ENCODE measurements around the gene TXNDC15. TPM values are rescaled to one million over a fixed set of nuclear protein-coding genes. Genes with fewer than 3 reads are reported as not detected.
A peak's percentile ranks its signal among the peaks of the same experiment; 100 is the strongest.
"Not testable (repeated sequence)": the region's sequence is repeated elsewhere in the genome, so short reads cannot be mapped to it uniquely, and the experiment has no call there.

TXNDC15 gene
- total RNA-seq, 1 experiment from 2014 or later = 19.5 TPM

DNA sequence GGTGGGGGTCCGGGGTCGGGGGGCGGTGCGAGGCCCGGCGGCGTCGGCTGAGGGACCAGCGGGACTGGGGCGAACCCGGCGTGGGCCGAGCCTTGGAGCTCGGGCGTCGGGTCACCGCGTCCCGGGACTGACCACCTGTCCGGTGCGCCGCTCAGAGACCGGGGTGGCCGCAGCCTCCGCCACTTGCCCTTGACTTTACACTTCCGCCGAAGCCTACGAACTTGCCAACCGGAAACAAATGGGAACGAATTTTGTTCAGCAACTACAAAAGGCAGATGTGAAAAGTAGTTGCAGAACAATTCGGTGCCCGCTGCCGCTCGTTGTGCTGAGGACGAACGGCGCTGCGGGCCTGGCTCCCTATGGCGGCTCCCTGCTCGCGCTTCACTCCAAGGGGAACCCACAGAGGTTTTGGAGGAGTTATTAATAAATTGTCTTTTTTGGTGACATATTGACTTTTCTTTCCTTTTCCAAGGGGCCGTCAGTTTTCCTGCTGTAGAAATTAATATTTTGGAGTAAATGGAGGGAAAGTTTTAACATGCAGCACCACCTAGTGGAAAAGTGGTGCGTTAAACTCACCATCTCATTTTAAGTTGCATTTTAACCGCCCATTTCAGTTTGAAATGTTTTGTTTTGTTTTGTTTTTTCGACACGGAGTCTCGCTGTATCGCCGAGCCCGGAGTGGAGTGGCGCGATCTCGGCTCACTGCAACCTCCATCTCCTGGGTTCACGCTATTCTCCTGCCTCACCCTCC lies 31.2 kb downstream of the TXNDC15 start:
- no peaks in the 10 kb centered on the region for H4K20me1 ChIP-seq (ENCODE audit: insufficient read depth)
- no TSS peak for BruUV-seq (replicated peaks)
- H3K79me2 ChIP-seq (ENCODE audit: low read depth) = peaks cover 14% of the 10 kb centered on the region
- POLR2A ChIA-PET (ENCODE audit: unreplicated experiment) = interaction anchor here (0.6 kb wide), 1 partner anchor 127 kb away, joined by 3 read pairs; no protein-coding TSS in a partner anchor
- peak overlapping the region; percentile 91 for H2AFZ ChIP-seq
- H3K27me3 ChIP-seq (ENCODE audit: insufficient read depth, low read depth) = no peaks in the 10 kb centered on the region
- H3K9me3 ChIP-seq (ENCODE audit: insufficient read depth, low read depth) = no peaks in the 10 kb centered on the region
- peak overlapping the region; percentile 86 for H3K27ac ChIP-seq
- peak in 1 of 2 experiments; percentile 49 for DNase-seq
- H3K4me3 ChIP-seq = peak overlapping the region; percentile 99
- CTCF ChIA-PET = interaction anchor here (0.5 to 1.5 kb wide), 4 partner anchors 53 to 363 kb away, joined by 5 to 15 read pairs (median 6); no protein-coding TSS in a partner anchor
- TF ChIP-seq, protein P1, sequence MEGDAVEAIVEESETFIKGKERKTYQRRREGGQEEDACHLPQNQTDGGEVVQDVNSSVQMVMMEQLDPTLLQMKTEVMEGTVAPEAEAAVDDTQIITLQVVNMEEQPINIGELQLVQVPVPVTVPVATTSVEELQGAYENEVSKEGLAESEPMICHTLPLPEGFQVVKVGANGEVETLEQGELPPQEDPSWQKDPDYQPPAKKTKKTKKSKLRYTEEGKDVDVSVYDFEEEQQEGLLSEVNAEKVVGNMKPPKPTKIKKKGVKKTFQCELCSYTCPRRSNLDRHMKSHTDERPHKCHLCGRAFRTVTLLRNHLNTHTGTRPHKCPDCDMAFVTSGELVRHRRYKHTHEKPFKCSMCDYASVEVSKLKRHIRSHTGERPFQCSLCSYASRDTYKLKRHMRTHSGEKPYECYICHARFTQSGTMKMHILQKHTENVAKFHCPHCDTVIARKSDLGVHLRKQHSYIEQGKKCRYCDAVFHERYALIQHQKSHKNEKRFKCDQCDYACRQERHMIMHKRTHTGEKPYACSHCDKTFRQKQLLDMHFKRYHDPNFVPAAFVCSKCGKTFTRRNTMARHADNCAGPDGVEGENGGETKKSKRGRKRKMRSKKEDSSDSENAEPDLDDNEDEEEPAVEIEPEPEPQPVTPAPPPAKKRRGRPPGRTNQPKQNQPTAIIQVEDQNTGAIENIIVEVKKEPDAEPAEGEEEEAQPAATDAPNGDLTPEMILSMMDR (conservative IDR thresholded peaks at IDR 0.05) = peak; percentile 90
- TF ChIP-seq EZH2 (IDR thresholded peaks at IDR 0.05; ENCODE audit: low read depth) = no peak
- peaks cover 13% of the 10 kb centered on the region for H3F3A ChIP-seq (ENCODE audit: insufficient read depth, low read depth)
- 0 out of 2 replicates have a peak, but pooled peaks cover 5% of the 10 kb centered on the region for H3K36me3 ChIP-seq (ENCODE audit: low read depth)
- H3K4me2 ChIP-seq = peak overlapping the region; percentile 92
- no peaks in the 10 kb centered on the region for H3K9me2 ChIP-seq (ENCODE audit: insufficient read depth)
- intact Hi-C loops (cut with micrococcal nuclease; ENCODE audit: unreplicated experiment) = loop anchor here (1.0 to 10.0 kb wide), 4 partner anchors 31 to 601 kb away; partner anchors contain the start of genes CAMLG and TXNDC15
- peaks cover 7% of the 10 kb centered on the region; the same call in 1 of the 2 replicates for H3K4me1 ChIP-seq (replicated peaks; ENCODE audit: insufficient read depth)

DNA sequence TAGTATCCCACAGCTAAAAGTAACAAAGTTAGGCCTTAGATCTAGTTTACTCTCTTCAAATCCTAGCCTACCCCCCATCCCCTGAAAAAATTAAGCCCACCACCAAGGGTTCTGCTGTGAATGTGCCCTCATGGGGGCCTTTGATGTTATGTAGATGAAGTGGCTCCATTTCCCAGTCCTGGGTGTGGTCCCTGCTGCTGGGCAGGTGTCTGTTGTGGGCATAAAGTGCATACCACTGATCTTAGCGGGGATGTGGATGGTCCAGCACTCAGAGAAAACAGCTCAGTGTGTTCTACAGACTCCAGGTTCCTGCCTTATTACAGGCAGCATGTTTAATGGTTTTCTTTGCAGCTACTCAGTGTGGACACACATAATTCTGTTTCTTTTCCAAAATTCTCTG lies 32.6 kb downstream of the TXNDC15 start:
- Histone ChIP-seq H3K79me2 (ENCODE audit: low read depth) (peaks cover 14% of the 10 kb centered on the region), H3F3A (ENCODE audit: insufficient read depth, low read depth) (peaks cover 13% of the 10 kb centered on the region), H3K4me2 (peak overlapping the region; percentile 92; the same call in 1 of the 2 replicates), H3K36me3 (ENCODE audit: low read depth) (0 out of 2 replicates have a peak, but pooled peaks cover 5% of the 10 kb centered on the region), H4K20me1 (ENCODE audit: insufficient read depth) (no peaks in the 10 kb centered on the region), H2AFZ (no peak overlapping the region), H3K4me3 (no peak overlapping the region; the same call in 1 of the 2 replicates), H3K27me3 (ENCODE audit: insufficient read depth, low read depth) (no peaks in the 10 kb centered on the region), H3K4me1 (replicated peaks; ENCODE audit: insufficient read depth) (peaks cover 7% of the 10 kb centered on the region; the same call in 1 of the 2 replicates), H3K27ac (no peak overlapping the region), H3K9me3 (ENCODE audit: insufficient read depth, low read depth) (no peaks in the 10 kb centered on the region), H3K9me2 (ENCODE audit: insufficient read depth) (no peaks in the 10 kb centered on the region)
- DNase-seq = no peak
- intact Hi-C loops (cut with micrococcal nuclease; ENCODE audit: unreplicated experiment) = loop anchor here (10.0 kb wide), 2 partner anchors 312 to 602 kb away; no protein-coding TSS in a partner anchor
- no TSS peak for BruUV-seq (replicated peaks)
- ChIA-PET POLR2A (ENCODE audit: unreplicated experiment) (no interaction called here), CTCF (interaction anchor here (0.7 kb wide), 1 partner anchor 22 kb away, joined by 6 read pairs; no protein-coding TSS in a partner anchor)
- no peak for TF ChIP-seq EZH2 (IDR thresholded peaks at IDR 0.05; ENCODE audit: low read depth)
- TF ChIP-seq, protein P1 (conservative IDR thresholded peaks at IDR 0.05) = no peak

DNA sequence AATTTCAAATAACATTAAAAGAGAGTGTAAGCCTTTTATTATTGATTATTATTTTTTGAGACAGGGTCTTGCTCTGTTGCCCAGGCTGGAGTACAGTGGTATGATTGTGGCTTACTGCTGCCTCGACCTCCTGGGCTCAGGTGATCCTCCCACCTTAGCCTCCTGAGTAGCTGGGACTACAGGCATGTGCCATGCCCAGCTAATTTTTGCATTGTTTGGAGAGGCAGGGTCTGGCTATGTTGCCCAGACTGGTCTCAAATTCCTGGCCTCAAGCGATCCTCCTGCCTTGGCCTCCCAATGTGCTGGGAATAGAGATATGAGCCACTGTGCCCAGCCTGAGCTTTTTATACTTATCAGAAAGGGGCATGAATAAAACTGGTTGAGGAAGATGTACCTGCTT lies 36.6 kb downstream of the TXNDC15 start:
- CTCF ChIA-PET; H3K4me1 ChIP-seq (replicated peaks; ENCODE audit: insufficient read depth); H3F3A ChIP-seq (ENCODE audit: insufficient read depth, low read depth); H4K20me1 ChIP-seq (ENCODE audit: insufficient read depth); POLR2A ChIA-PET (ENCODE audit: unreplicated experiment); H3K4me3 ChIP-seq; H2AFZ ChIP-seq; BruUV-seq (replicated peaks); H3K27ac ChIP-seq; H3K27me3 ChIP-seq (ENCODE audit: insufficient read depth, low read depth); H3K36me3 ChIP-seq (ENCODE audit: low read depth); H3K4me2 ChIP-seq; H3K9me3 ChIP-seq (ENCODE audit: insufficient read depth, low read depth); DNase-seq; H3K9me2 ChIP-seq (ENCODE audit: insufficient read depth): not testable (repeated sequence)
- H3K79me2 ChIP-seq (ENCODE audit: low read depth) = peaks cover 14% of the 10 kb centered on the region
- intact Hi-C loops (cut with micrococcal nuclease; ENCODE audit: unreplicated experiment) = loop anchor here (10.0 kb wide), 1 partner anchor 424 kb away; no protein-coding TSS in a partner anchor

Measured in PC-9 (cell line).